IPS DF 4.7 (cell line): Measurements from ENCODE around the gene SLC19A1.

Experiments
- DNase-seq: peaks from one replicate; pipeline ENCODE4 v3.0.0-alpha.2; 2013; ENCODE audit warnings: low spot score; ENCODE audit errors: extremely low read depth

SLC19A1 gene

DNA sequence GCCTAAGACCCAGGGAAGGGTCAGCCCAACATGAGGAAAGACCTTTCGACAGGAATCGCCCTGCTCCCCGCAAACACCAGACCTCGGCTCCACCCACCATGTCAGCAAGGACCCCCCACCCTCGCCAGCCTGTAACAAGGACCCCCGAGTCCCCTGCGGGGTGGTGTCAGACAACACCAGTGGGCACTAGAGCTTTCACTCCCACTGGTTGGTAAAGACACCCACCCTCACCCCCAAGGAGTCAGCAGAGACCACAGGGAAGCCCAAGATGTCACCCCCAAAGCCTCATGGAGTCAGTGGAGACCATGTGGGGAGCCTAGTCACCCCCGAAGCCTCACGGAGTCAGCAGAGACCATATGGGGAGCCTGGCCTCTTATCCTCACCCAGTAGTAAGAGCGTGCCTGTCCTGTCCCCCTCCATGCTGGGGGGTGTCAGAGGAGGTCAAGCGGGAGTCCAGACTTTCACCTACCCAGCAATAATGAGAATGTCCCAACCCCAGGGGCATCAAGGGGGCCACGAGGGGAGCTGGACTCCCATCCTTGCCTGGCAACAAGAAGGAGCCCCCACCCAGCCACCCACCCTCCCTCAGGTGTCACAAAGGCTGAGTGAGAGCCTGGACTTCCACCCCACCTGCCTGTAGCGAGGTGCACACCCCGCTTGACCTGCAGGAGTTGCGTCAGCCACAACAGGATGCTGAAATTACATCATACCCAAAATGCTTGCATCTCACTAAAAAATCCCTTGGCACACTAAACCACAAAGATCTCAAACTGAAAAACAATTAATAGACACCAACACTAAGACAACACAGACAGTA, 24.8 kb downstream of the SLC19A1 start:
- no peak for DNase-seq

DNA sequence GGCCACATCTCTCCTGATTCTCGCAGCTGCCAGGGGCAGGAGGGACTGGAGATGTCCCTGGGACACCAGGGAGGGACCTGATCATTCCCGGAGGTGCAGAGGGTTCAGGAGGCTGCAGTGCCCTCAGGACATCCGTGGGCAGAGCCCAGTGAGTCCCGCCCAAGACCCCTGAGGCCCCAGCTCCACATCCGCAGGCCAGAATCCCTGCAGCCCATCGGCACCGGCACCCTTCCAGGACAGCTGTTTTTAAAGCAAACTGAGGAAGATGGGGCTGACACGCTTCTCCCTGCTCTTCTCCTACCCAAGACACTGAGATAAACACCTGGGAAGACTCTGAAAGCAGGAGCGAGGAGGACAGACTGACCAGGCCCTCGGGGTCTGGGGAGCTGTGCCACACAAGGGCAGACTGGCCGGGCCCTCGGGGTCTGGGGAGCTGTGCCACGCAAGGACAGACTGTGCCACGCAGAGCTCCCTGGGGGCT, 25.5 kb downstream of the SLC19A1 start:
- DNase-seq, result no peak

DNA sequence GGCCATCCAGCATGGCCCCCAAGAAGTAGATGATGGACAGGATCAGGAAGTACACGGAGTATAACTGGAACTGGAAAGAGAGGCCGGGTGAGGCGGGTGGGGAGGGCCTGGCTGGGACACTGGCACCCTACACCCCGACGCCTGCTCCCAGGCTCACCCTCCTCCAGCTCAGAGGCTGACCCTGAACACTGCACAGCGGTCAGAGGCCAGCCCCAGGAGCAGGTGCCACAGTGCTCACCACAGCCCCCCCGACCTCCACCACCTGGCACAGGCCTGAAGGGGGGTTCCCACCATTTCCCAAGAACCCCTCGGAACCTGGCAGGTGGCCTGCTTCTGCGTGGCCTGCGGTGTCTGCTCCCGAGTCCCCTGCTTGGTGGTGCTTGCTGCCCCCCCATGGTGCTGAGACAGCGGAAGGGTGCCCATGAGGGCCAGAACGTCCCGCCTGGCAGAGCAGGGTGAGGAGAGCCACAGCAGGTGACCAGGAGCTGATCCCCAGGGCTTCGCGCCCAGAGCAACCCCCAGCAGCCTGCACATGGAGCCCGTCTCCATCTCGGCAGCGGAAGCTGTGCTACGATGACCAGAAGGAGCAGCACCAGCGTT, 26.1 kb downstream of the SLC19A1 start:
- no peak for DNase-seq

GRCh38 chr21:45515241-45516061, 26.8 kb downstream of the SLC19A1 start:
- DNase-seq, result no peak

DNA sequence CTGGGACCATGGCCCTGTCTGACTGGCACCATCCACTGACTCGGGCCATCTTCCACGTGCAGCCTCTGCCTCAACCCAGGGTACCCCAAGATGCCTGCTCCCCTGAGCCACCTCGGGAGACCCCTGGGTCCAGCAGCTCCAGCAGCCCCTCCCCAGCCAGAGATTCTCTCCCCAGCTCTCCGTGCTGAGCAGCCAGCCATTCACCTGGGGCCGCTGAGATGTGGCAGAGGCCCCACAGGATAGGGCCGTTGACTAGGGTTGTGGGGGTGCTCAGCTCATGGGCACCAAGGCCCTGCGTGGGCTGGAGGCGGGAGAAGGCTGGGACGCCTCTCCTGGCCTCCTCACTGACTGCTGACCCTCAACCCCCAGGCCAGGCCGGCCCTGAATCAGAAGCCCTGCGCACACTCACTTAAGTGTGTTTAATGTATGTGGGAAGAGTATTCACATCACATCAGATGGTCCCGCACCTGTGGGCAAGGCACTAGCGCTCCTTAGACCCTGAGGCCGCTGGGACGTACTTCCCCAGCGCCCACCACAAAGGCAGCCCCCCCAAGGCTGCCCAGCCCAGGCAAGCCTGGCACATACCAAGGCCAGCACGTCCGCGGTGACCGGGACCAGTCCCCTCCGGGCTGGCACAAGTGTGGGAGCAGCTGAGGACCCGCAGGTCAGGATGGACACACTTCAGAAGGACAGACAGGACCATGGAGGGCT, 27.8 kb downstream of the SLC19A1 start:
- no peak for DNase-seq

DNA sequence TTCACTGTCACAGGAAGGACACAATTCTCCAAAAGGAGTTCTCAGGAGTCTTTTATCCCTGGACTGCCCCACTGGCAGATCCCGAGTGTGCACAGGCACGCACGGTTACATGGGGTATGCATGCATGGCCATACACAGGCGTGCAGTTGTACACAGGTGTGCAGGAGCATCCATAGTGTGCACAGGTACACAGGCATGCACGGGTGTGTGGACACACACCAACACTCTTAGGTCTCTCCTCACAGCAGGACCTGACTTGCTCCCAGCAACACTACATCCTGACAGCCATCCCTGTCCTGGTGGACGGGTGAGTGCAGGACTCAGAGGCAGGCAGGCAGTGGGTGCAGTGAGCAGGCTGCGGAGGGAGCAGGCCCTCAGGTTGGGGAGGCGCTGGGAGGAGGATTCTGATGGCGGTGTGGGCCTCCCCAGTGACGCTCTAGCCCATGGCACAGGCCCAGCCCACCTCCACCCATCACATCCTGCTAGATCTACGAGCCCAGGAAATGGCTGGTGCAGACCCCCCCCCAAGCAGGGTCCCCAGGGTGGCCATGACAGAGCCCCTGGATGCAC, 28.4 kb downstream of the SLC19A1 start:
- no peak for DNase-seq

GRCh38 chr21:45513003-45513717, 29.1 kb downstream of the SLC19A1 start:
- no peak for DNase-seq

GRCh38 chr21:45512626-45513002, 29.6 kb downstream of the SLC19A1 start:
- no peak for DNase-seq

- DNase-seq, result no peak
Observed at GRCh38 chr21:45511661-45512431, 30.4 kb downstream of the SLC19A1 start.

GRCh38 chr21:45511007-45511406, 31.2 kb downstream of the SLC19A1 start:
- no peak for DNase-seq

GRCh38 chr21:45510466-45510955, 31.7 kb downstream of the SLC19A1 start:
- no peak for DNase-seq

GRCh38 chr21:45509566-45510465, 32.4 kb downstream of the SLC19A1 start:
- no peak for DNase-seq

- no peak for DNase-seq
Observed at GRCh38 chr21:45508607-45509565, 33.4 kb downstream of the SLC19A1 start.

DNA sequence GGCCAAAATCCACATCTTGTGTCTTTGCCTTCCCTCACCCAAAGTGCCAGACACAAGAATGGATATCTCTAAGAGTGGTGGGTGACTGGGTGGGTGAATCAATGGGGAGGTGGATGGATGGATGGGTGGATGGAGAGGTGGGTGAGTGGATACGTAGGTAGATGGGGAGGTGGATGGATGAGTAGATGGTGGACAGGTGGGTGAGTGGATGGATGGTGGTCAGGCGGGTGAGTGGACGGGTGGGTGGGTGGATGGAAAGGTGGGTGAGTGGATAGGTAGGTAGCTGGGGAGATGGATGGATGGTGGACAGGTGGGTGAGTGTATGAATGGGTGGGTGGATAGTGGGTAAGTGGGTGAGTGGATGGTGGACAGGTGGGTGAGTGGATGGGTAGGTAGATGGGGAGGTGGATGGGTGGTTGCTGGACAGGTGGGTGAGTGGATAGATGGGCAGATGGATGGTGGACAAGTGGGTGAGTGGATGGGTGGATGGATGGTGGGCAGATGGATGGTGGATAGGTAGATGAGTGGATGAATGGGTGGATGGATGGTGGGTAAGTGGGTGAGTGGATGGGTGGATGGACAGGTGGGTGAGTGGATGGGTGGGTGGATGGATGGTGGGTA, 34.2 kb downstream of the SLC19A1 start:
- no peak for DNase-seq

- DNase-seq, result no peak
Observed at GRCh38 chr21:45507523-45507875, 34.7 kb downstream of the SLC19A1 start.

DNA sequence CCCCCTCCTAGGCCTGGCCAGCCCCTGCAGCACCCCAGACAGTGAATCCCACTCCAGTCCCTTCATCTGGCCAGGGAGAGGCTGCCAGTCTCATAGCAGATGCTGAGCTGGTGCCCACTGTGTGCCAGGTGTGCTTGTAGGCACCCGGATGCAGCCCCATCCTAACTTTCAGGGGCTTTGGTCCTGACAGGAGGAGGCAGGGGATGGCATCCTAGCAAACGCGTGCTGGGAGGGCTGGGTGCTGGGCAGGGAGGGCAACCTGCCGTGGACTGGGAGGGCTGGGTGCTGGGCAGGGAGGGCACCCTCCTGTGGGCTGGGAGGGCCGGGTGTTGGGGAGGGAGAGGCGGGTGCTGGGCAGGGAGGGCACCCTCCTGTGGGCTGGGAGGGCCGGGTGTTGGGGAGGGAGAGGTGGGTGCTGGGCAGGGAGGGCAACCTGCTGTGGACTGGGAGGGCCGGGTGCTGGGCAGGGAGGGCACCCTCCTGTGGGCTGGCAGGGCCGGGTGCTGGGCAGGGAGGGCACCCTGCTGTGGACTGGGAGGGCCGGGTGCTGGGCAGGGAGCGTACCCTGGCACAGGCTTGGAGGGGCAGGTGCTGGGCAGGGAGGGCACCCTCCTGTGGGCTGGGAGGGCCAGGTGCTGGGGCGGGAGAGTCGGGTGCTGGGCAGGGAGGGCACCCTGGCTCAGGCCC, 35.3 kb downstream of the SLC19A1 start:
- no peak for DNase-seq
